Measurements from ENCODE around the gene UBE2A. TPM values are rescaled to one million over a fixed set of nuclear protein-coding genes. Genes with fewer than 3 reads are reported as not detected.

The UBE2A gene
- total and polyA plus RNA-seq, 10 of the 15 experiments (the other 5 are each of a cell fraction or from before 2014, with no cell fraction given): 20.8 to 121 (median 48.4) TPM

DNA sequence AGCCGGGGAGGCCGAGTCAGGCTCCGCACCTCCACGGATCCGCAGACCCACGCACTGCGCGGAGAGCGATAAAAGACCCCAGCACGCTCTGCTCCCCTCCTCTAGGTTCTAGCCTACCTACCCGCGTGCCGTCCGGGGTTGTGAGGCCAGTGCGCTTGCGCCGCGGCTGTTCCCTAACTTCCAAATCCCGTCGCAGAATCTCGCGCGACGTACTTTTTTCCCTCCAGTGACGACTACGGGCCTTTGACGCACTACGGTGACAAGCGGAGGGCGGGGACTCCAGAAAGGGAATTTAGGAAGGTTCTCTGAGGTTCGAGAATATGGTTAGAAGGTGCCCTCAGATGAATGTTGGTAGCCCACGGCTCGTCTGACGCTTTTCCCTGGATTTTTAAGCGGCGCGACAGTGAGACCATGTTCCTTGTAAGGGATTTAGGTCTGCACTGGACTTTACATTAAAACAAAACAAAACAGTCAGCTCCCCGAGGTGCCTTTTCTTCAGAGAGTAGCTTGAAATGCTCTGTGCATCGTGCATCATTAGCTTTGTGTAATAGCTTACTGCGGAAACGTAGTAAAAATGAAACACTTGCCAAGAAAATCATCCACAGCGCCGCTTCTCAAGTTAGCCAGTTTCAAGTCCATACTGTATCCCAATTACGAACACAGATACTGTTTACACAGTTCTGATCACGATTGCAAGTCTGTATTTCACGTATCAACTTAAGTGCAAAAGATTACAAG is 32.1 kb downstream of the UBE2A start, which contains the start of gene NKRF (continued):
- no peak for TF ChIP-seq MTA2 (IDR thresholded peaks at IDR 0.05; ENCODE audit: low read depth)
- TF ChIP-seq STAT1 (conservative IDR thresholded peaks at IDR 0.05): no peak
- TF ChIP-seq, protein P1, sequence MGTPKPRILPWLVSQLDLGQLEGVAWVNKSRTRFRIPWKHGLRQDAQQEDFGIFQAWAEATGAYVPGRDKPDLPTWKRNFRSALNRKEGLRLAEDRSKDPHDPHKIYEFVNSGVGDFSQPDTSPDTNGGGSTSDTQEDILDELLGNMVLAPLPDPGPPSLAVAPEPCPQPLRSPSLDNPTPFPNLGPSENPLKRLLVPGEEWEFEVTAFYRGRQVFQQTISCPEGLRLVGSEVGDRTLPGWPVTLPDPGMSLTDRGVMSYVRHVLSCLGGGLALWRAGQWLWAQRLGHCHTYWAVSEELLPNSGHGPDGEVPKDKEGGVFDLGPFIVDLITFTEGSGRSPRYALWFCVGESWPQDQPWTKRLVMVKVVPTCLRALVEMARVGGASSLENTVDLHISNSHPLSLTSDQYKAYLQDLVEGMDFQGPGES (IDR thresholded peaks at IDR 0.05): no peak
- no peak for TF ChIP-seq CEBPZ (IDR thresholded peaks at IDR 0.05; ENCODE audit: low read depth, low read length)
- no peak for TF ChIP-seq IRF4 (IDR thresholded peaks at IDR 0.05; ENCODE audit: low read depth, low read length)
- TF ChIP-seq, protein P2, sequence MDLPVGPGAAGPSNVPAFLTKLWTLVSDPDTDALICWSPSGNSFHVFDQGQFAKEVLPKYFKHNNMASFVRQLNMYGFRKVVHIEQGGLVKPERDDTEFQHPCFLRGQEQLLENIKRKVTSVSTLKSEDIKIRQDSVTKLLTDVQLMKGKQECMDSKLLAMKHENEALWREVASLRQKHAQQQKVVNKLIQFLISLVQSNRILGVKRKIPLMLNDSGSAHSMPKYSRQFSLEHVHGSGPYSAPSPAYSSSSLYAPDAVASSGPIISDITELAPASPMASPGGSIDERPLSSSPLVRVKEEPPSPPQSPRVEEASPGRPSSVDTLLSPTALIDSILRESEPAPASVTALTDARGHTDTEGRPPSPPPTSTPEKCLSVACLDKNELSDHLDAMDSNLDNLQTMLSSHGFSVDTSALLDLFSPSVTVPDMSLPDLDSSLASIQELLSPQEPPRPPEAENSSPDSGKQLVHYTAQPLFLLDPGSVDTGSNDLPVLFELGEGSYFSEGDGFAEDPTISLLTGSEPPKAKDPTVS (IDR thresholded peaks at IDR 0.05; ENCODE audit: low read depth, low read length): peak; percentile 94
- TF ChIP-seq SMAD5 (IDR thresholded peaks at IDR 0.05; ENCODE audit: low read depth): peak; percentile 86
- TF ChIP-seq MEF2B (IDR thresholded peaks at IDR 0.05; ENCODE audit: partially characterized antibody, poor library complexity, severe bottlenecking): no peak
- TF ChIP-seq POLR2AphosphoS5 (IDR thresholded peaks at IDR 0.05; ENCODE audit: low read length): peak; percentile 96
- TF ChIP-seq JUNB (IDR thresholded peaks at IDR 0.05): peak; percentile 10; the same call in 1 of the 2 replicates
- TF ChIP-seq NFYA (IDR thresholded peaks at IDR 0.05; ENCODE audit: borderline replicate concordance, low read depth, low read length): no peak
- TF ChIP-seq ETV6 (conservative IDR thresholded peaks at IDR 0.05 in 1 of 2, IDR thresholded peaks at IDR 0.05 in 1 of 2; ENCODE audit: borderline replicate concordance in 1 of 2, low read depth in 1 of 2): no peak
- TF ChIP-seq TCF3 (IDR thresholded peaks at IDR 0.05; ENCODE audit: borderline replicate concordance, insufficient read depth, low read depth, low read length): no peak
- TF ChIP-seq WRNIP1 (IDR thresholded peaks at IDR 0.05; ENCODE audit: borderline replicate concordance, low read depth, low read length): no peak
- peak; percentile 86 for TF ChIP-seq CREM (IDR thresholded peaks at IDR 0.05; ENCODE audit: low read depth)
- TF ChIP-seq, protein P3, sequence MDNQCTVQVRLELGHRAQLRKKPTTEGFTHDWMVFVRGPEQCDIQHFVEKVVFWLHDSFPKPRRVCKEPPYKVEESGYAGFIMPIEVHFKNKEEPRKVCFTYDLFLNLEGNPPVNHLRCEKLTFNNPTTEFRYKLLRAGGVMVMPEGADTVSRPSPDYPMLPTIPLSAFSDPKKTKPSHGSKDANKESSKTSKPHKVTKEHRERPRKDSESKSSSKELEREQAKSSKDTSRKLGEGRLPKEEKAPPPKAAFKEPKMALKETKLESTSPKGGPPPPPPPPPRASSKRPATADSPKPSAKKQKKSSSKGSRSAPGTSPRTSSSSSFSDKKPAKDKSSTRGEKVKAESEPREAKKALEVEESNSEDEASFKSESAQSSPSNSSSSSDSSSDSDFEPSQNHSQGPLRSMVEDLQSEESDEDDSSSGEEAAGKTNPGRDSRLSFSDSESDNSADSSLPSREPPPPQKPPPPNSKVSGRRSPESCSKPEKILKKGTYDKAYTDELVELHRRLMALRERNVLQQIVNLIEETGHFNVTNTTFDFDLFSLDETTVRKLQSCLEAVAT (IDR thresholded peaks at IDR 0.05): no peak
- no peak for TF ChIP-seq PRDM15 (CRISPR knock-in tag; IDR thresholded peaks at IDR 0.05)

Data from GM12878 (cell line).